ENCODE measurements around the gene ADA.

Gene ADA

GRCh38 chr20:44573501-44573869, 78.0 kb downstream of the ADA start:
- DNase-seq: no peak

DNA sequence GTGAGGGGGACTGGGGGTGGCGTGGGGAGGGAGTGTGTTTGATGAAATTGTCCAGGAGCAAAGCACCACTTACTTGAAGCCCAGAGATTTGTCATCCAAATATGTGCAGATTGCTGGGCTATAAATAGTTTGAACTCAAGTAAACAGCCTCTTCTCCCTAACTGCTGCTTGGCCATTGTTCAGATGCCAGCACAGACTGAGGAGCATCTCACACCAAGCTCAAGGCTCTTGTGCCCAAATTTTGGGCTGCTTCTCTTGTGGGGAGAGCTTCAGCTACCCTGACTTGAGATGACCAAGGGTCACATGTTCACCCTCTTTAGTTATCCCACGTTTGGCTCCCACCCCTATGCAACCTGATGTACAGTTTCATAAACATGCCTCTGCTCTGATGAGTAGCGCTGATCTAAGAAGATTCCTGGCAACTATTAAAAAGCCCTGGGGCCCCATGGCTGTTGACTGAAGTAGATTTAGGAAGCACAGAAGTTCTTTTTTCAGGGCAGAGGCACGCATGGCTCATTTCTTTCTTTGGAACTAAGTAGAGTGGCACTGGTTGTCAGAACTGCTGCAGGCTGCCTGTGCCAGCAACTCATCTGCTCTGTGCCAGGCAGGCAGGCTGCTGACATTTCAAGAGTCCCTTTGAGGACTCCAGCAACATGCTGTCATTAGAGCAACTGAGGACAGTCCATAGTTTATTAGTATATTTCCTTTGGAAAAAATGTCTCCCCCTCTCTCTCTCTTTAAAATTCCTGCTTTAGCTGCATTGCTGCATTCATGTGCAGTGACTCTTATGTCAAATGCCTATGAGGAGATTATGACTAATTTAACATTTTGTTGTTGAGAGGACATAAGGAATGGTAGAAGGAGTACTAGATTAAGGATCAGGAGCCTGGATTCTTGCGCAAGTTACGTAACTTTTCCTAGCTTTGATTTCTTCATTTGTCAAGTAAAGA, 78.7 kb downstream of the ADA start:
- DNase-seq: no peak

GRCh38 chr20:44571362-44571988, 80.0 kb downstream of the ADA start:
- DNase-seq: no peak

GRCh38 chr20:44570367-44570766, 81.1 kb downstream of the ADA start:
- no peak for DNase-seq

Data from right forelimb (tissue), 1 donor.